HepG2 (cell line): Measurements from ENCODE around the gene NAT10. TPM values are rescaled to one million over a fixed set of nuclear protein-coding genes. Genes with fewer than 3 reads are reported as not detected.

Experiments
- ATAC-seq: fragments of 200-7000 bp; cut with Tn5 transposase; 3 replicates; pipeline ENCODE4 v1.9.1; 2020; ENCODE audit warnings: mild to moderate bottlenecking, moderate library complexity
- BruUV-seq: library from RNA; stranded (reverse); fragments of 400-500 nt; replicated peaks from 2 replicates; lab custom pipeline; 2021; lab: Mats Ljungman, UMichigan
- CTCF ChIA-PET: fragments of 300-600 bp; formaldehyde crosslinking; extraction: SDS; loops from one replicate; lab custom pipeline; 2021; ENCODE audit warnings: low total read pairs, inconsistent platforms, low intra/inter-chr PET ratio; lab: Yijun Ruan, JAX
- POLR2A ChIA-PET: fragments of 350-600 bp; sonication (Branson Sonifier 250); formaldehyde crosslinking; loops from one replicate; lab custom pipeline; 2020; ENCODE audit warnings: antibody characterized with exemption, inconsistent platforms; lab: Yijun Ruan, JAX
- DNase-seq: peaks from one replicate; pipeline ENCODE4 v3.0.0-alpha.2; 2015; ENCODE audit warnings: low spot score
- FAIRE-seq: peaks from 3 replicates; lab custom pipeline; 2011; peaks lifted over from hg19 to GRCh38; lab: Jason Lieb, UNC
- H2AFZ ChIP-seq: one replicate; pipeline ENCODE4 v1.6.1; 2011; ENCODE audit warnings: low read length, inconsistent platforms
- H3K27ac ChIP-seq: fragments of 300-600 bp; 3 replicates; pipeline ENCODE4 v1.8.0; 2011; ENCODE audit warnings: mixed run types, mild to moderate bottlenecking, mixed read lengths, low read length, inconsistent platforms; ENCODE audit not compliant: insufficient read depth; ENCODE audit errors: extremely low read length
- H3K27me3 ChIP-seq, 2 experiments: fragments of 200-600 bp in 1 of 2; 2 replicates in 1 of 2; 3 replicates in 1 of 2; pipeline versions ENCODE4 v1.6.0 to v1.8.0; 2011; ENCODE audit warnings: low read length in 2 of 2, mild to moderate bottlenecking in 2 of 2, moderate library complexity in 2 of 2, inconsistent platforms in 1 of 2; ENCODE audit not compliant: insufficient read depth in 2 of 2, control insufficient read depth in 1 of 2
- H3K36me3 ChIP-seq, 2 experiments: fragments of 200-600 bp in 1 of 2; replicated peaks in 1 of 2; 2 replicates in 1 of 2; 3 replicates in 1 of 2; pipeline versions ENCODE4 v1.5.1 to v1.8.0; 2011; ENCODE audit warnings: low read length in 2 of 2, inconsistent platforms in 1 of 2; ENCODE audit not compliant: insufficient read depth in 2 of 2, control insufficient read depth in 1 of 2
- H3K4me1 ChIP-seq: 2 replicates; pipeline ENCODE4 v1.5.1; 2012; ENCODE audit warnings: low read length, inconsistent platforms; ENCODE audit not compliant: insufficient read depth
- H3K4me2 ChIP-seq: 2 replicates; pipeline ENCODE4 v1.6.0; 2011; ENCODE audit warnings: low read depth, low read length, inconsistent platforms
- H3K4me3 ChIP-seq, 3 experiments: fragments of 200-600 bp in 1 of 3; sonication (generic), shearing (Covaris generic) in 1 of 3; replicated peaks in 1 of 3; 2 replicates each; pipeline ENCODE4 v1.5.1; 2011 to 2016; ENCODE audit warnings: low read length in 3 of 3, inconsistent platforms in 2 of 3, low read depth in 2 of 3, mild to moderate bottlenecking in 2 of 3, control low read depth in 1 of 3, mixed read lengths in 1 of 3; ENCODE audit not compliant: insufficient read depth in 1 of 3
- H3K79me2 ChIP-seq: one replicate; pipeline ENCODE4 v1.6.1; 2011; ENCODE audit warnings: low read length, inconsistent platforms; ENCODE audit not compliant: insufficient read depth
- H3K9ac ChIP-seq: 2 replicates; pipeline ENCODE4 v1.6.0; 2011; ENCODE audit warnings: mild to moderate bottlenecking, low read depth, low read length, inconsistent platforms; ENCODE audit not compliant: insufficient read depth
- H3K9me3 ChIP-seq: 2 replicates; pipeline ENCODE4 v1.5.1; 2012; ENCODE audit warnings: mild to moderate bottlenecking, low read length
- H4K20me1 ChIP-seq: 2 replicates; pipeline ENCODE4 v1.6.0; 2011; ENCODE audit warnings: inconsistent platforms, mild to moderate bottlenecking, low read length, moderate library complexity; ENCODE audit not compliant: insufficient read depth
- RBM22 ChIP-seq: fragments of 200-400 bp; formaldehyde crosslinking; optimal IDR thresholded peaks from 2 replicates; pipeline ENCODE3; 2017; ENCODE audit warnings: mild to moderate bottlenecking, low read length, moderate library complexity
- THAP8 ChIP-seq: sonication (generic); formaldehyde crosslinking; IDR thresholded peaks from 2 replicates; pipeline ENCODE4 v1.5.1; 2020; ENCODE audit warnings: missing genetic modification reagents, mild to moderate bottlenecking, borderline replicate concordance
- ZNF549 ChIP-seq: sonication (generic); formaldehyde crosslinking; IDR thresholded peaks from 2 replicates; pipeline ENCODE4 v1.5.0; 2020; ENCODE audit warnings: missing genetic modification reagents
- WGBS: methylation state at CpG from one replicate; pipeline ENCODE4 v1.1.6; 2017; ENCODE audit warnings: low lambda C conversion rate; 5-methylcytosine and 5-hydroxymethylcytosine counted together
- in situ Hi-C: cut with HindIII; loops from 2 replicates; pipeline ENCODE4 v1.10.0; 2017; ENCODE audit warnings: low pct_unique_long_range_greater_than_20kb; ENCODE audit not compliant: extremely low pct_ligation_motif_present
- intact Hi-C: fragments of 100-400 bp; cut with micrococcal nuclease; formaldehyde crosslinking; loops from one replicate; pipeline ENCODE4 v1.10.0; 2022; ENCODE audit not compliant: unreplicated experiment
- polyA plus RNA-seq, 8 experiments: library from polyadenylated mRNA; depleted of rRNA in 3 of 8; stranded (reverse) in 7 of 8; unstranded in 1 of 8; fragments of >200 nt; fragmentation: Illumina TruSeq in 4 of 8; extraction: Trizol in 4 of 8; gene quantifications; 2 replicates each; pipeline versions ENCODE4 v1.2.1 to v1.2.3, GENCODE V29; 2011 to 2016; ENCODE audit warnings: low read depth in 4 of 8, missing spikeins in 1 of 8, mixed read lengths in 1 of 8; ENCODE audit not compliant: insufficient read depth in 1 of 8
- total RNA-seq, 5 experiments: library from RNA; depleted of rRNA; stranded (reverse); fragments of >200 nt; fragmentation: Illumina TruSeq; extraction: Trizol; gene quantifications; 2 replicates each; pipeline ENCODE4 v1.2.3, GENCODE V29; 2016; ENCODE audit warnings: low read depth in 1 of 5
- TF ChIP-seq, protein P1 (sequence below): sonication (generic); formaldehyde crosslinking; IDR thresholded peaks from 2 replicates; pipeline ENCODE4 v1.9.0; 2022; ENCODE audit warnings: missing genetic modification reagents, mild to moderate bottlenecking, borderline replicate concordance

NAT10 gene
- total and polyA plus RNA-seq, 2 of the 13 experiments (the other 11 are each of a cell fraction or from before 2014, with no cell fraction given), result 33.9 to 51.9 TPM

DNA sequence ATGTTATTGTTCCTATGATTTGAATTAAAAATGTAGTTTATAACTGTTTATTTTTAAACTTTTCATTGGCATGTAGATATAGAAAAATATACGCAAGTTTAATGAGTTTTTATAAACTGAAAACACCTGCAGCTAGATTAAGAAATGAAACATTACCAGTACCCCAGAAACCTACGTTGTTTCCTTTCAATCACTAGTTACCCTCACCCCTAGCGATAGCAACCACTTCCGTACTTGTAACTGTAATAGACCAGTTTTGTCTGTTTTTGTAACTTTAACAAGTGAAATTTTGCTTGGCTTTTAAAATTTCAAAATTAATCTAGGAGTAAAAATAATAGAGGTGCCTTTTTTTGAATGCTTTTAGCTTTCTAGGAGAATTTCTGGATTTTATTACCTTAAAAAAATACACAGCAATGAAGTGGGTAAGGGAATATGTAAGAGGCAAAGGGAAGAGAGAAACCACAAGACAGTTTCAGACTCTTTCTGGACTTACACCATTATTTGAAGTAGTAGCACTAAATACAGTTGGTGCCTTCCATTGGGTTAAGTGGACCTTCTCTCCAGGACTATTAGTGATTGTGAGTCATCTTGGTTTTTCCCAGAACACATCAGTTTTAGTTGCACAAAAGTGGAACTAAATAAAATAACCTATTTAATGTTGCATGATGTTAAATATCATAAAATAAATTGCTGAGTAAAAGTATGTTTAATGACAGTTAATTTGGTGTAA is 18.7 kb upstream of the NAT10 start:
- intact Hi-C loops, result no loop called here
- Histone ChIP-seq H3K9me3 (no peaks in the 10 kb centered on the region), H3K4me2 (no peak overlapping the region), H3K9ac (no peak overlapping the region), H3K27me3 (no peaks in the 10 kb centered on the region), H3K79me2 (peaks cover 3% of the 10 kb centered on the region), H3K36me3 (peaks cover 21 to 88% of the 10 kb centered on the region in 2 experiments), H3K4me3 (no peak overlapping the region), H4K20me1 (peaks cover 3% of the 10 kb centered on the region; the same call in 1 of the 2 replicates), H2AFZ (no peak overlapping the region), H3K4me1 (peaks cover 9% of the 10 kb centered on the region), H3K27ac (no peak overlapping the region)
- in situ Hi-C loops, result no loop called here
- no peak for DNase-seq
- no peak for TF ChIP-seq ZNF549 (CRISPR knock-in tag)
- TF ChIP-seq, protein P1, sequence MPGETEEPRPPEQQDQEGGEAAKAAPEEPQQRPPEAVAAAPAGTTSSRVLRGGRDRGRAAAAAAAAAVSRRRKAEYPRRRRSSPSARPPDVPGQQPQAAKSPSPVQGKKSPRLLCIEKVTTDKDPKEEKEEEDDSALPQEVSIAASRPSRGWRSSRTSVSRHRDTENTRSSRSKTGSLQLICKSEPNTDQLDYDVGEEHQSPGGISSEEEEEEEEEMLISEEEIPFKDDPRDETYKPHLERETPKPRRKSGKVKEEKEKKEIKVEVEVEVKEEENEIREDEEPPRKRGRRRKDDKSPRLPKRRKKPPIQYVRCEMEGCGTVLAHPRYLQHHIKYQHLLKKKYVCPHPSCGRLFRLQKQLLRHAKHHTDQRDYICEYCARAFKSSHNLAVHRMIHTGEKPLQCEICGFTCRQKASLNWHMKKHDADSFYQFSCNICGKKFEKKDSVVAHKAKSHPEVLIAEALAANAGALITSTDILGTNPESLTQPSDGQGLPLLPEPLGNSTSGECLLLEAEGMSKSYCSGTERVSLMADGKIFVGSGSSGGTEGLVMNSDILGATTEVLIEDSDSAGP, result no peak
- POLR2A ChIA-PET, result no interaction called here
- ATAC-seq, result no peak
- 98% methylated on average over 4 of the region's 4 CpGs for WGBS
- FAIRE-seq, result no peak
- no TSS peak for BruUV-seq
- CTCF ChIA-PET, result no interaction called here

GRCh38 chr11:34091825-34092224 is 13.6 kb upstream of the NAT10 start:
- Histone ChIP-seq H4K20me1 (peaks cover 2% of the 10 kb centered on the region; the same call in 1 of the 2 replicates), H2AFZ (no peak overlapping the region), H3K9me3 (no peaks in the 10 kb centered on the region), H3K4me3 (no peak overlapping the region), H3K79me2 (no peaks in the 10 kb centered on the region), H3K27me3 (no peaks in the 10 kb centered on the region), H3K4me2 (no peak overlapping the region), H3K27ac (no peak overlapping the region), H3K36me3 (peaks cover 28 to 88% of the 10 kb centered on the region in 2 experiments), H3K4me1 (no peaks in the 10 kb centered on the region), H3K9ac (no peak overlapping the region)
- no TSS peak for BruUV-seq
- POLR2A ChIA-PET, result no interaction called here
- FAIRE-seq, result no peak
- no peak for ATAC-seq
- CTCF ChIA-PET, result no interaction called here
- 100% methylated on average over 1 of the region's 1 CpG for WGBS
- intact Hi-C loops (no loop called here), in situ Hi-C loops (no loop called here)
- TF ChIP-seq RBM22 (peak; percentile 44), THAP8 (CRISPR knock-in tag) (no peak)
- DNase-seq, result no peak
